Measurements from ENCODE around the gene MAPK8IP1.
A peak's percentile ranks its signal among the peaks of the same experiment; 100 is the strongest.

The MAPK8IP1 gene

DNA sequence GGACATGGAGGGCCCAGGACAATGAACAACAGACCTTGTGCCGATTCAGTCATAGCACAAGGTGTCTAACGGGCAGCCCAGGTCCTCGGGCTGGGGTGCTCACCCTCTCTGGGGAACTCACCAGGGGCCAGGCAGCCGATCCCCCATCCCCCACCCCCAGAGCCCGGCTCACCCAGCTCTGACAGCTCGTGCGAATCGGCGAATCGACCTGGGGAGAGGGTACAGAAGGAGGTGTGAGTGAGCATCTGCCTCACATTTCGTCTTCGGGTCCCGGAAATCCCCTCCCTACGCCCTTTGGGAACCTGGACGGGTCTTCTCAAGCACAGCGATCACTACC is 31.8 kb downstream of the MAPK8IP1 start:
- H3K36me3 ChIP-seq, result peaks cover 23 to 36% (median 32%) of the 10 kb centered on the region in 3 donors
- peak overlapping the region; percentile 79 to 81 for H3K4me3 ChIP-seq
- intact Hi-C loops (cut with DNase I; ENCODE audit: low total_unique reads), result loop anchor here (5.0 kb wide), 2 partner anchors 60 to 75 kb away; no protein-coding TSS in a partner anchor
- DNase-seq, result no peak
- TF ChIP-seq, protein P1, sequence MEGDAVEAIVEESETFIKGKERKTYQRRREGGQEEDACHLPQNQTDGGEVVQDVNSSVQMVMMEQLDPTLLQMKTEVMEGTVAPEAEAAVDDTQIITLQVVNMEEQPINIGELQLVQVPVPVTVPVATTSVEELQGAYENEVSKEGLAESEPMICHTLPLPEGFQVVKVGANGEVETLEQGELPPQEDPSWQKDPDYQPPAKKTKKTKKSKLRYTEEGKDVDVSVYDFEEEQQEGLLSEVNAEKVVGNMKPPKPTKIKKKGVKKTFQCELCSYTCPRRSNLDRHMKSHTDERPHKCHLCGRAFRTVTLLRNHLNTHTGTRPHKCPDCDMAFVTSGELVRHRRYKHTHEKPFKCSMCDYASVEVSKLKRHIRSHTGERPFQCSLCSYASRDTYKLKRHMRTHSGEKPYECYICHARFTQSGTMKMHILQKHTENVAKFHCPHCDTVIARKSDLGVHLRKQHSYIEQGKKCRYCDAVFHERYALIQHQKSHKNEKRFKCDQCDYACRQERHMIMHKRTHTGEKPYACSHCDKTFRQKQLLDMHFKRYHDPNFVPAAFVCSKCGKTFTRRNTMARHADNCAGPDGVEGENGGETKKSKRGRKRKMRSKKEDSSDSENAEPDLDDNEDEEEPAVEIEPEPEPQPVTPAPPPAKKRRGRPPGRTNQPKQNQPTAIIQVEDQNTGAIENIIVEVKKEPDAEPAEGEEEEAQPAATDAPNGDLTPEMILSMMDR (IDR thresholded peaks at IDR 0.05), result no peak
- no peaks in the 10 kb centered on the region for H3K9me3 ChIP-seq
- H3K27me3 ChIP-seq, result peaks cover 5 to 11% of the 10 kb centered on the region in 2 donors
- H3K27ac ChIP-seq, result peak overlapping the region; percentile 87 to 89
- peaks cover 4 to 40% (median 18%) of the 10 kb centered on the region in 4 donors for H3K4me1 ChIP-seq

DNA sequence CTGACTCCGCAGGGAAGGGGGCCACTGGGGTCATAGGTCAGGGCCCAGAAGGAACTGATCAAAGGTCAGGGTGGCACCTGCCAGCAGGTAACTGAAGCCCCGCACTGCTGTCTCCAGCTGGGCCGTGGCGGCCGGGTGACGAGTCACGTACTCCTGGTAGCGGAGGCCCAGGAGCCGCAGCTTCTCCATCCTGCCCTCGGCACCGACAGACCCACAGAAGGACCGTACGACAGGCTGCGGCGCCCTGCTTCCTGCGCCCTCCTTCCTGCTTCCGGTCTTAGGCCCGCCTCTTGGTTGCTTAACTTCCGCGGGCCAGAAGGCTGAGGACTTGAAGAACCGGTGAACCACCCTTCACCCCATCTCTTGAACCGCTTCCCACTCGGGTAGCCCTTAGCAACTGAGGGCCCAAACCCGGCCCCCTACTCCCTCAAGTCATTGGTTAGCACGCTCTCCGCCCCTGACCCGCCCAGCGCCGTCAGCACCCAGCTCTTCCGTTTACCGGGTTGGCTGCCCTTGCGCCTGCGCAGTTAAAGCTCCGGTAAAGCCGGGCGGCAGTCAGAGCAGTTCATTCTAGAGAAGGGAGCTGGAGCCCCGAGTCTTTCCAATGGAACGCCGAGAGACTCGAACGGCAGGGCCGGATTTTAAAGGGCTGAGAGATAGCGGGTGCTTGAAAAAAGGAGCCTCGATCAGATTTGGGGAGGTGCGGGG is 32.3 kb downstream of the MAPK8IP1 start, which contains the start of gene PEX16:
TSS of gene PEX16 (minus strand) at position 255 of the 708 bp plus-strand sequence. CDS start at position 189, 66 bp downstream.
- intact Hi-C loops (cut with DNase I; ENCODE audit: low total_unique reads), result loop anchor here (5.0 kb wide), 2 partner anchors 60 to 75 kb away; no protein-coding TSS in a partner anchor
- TF ChIP-seq, protein P1 (IDR thresholded peaks at IDR 0.05), result no peak
- DNase-seq, result peak; percentile 98 to 99

DNA sequence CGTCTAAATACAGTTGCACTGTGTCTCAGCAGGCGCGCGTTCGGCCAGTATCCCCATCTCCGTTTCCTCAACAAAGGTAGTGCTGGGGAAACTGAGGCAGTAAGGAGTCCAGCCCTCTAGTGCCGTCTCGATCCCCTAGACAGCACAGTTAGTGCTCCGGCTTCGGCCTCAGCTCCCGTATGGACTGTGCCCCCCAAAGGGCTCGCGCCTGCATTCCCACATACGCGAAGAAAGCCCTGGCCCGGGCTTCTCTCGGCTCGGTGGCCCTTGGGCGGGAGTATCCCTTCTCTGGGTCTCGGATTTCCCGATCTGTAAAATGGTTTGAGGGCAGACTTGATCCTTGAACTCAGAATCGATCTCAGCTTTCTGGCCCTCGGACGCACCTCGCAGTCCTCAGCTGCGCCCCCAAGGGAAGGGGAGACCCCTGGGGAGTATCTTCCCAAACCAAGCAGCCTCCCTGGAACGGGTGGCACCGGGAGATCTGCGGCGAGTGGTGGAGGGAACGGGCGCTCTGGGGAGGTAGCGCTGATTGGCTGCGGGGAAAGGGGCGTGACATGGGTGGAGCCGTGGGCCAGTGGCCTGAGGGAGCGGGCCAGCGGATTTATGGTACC is 33.0 kb downstream of the MAPK8IP1 start:
- peaks cover 11 to 23% of the 10 kb centered on the region in 2 donors for H3K27me3 ChIP-seq
- peak overlapping the region; percentile 79 to 81 for H3K4me3 ChIP-seq
- intact Hi-C loops (cut with DNase I; ENCODE audit: low total_unique reads), result loop anchor here (5.0 kb wide), 2 partner anchors 61 to 76 kb away; no protein-coding TSS in a partner anchor
- TF ChIP-seq, protein P1 (IDR thresholded peaks at IDR 0.05), result no peak
- H3K9me3 ChIP-seq, result no peaks in the 10 kb centered on the region
- DNase-seq, result peak; percentile 82 to 91
- H3K27ac ChIP-seq, result peak overlapping the region; percentile 87 to 89
- peaks cover 12 to 25% (median 20%) of the 10 kb centered on the region in 3 donors for H3K36me3 ChIP-seq
- H3K4me1 ChIP-seq, result peaks cover 10 to 52% (median 27%) of the 10 kb centered on the region in 4 donors

More for the DNA sequence above, 32.3 kb downstream of the MAPK8IP1 start, which contains the start of gene PEX16:
- peaks cover 19 to 31% (median 27%) of the 10 kb centered on the region in 3 donors for H3K36me3 ChIP-seq
- H3K27me3 ChIP-seq, result peaks cover 10 to 16% of the 10 kb centered on the region in 2 donors
- peak within 1 kb of the TSS; percentile 79 to 81 for H3K4me3 ChIP-seq
- H3K27ac ChIP-seq, result peak within 1 kb of the TSS; percentile 87 to 89
- H3K9me3 ChIP-seq, result no peaks in the 10 kb centered on the region
- peaks cover 10 to 45% (median 23%) of the 10 kb centered on the region in 4 donors for H3K4me1 ChIP-seq

DNA sequence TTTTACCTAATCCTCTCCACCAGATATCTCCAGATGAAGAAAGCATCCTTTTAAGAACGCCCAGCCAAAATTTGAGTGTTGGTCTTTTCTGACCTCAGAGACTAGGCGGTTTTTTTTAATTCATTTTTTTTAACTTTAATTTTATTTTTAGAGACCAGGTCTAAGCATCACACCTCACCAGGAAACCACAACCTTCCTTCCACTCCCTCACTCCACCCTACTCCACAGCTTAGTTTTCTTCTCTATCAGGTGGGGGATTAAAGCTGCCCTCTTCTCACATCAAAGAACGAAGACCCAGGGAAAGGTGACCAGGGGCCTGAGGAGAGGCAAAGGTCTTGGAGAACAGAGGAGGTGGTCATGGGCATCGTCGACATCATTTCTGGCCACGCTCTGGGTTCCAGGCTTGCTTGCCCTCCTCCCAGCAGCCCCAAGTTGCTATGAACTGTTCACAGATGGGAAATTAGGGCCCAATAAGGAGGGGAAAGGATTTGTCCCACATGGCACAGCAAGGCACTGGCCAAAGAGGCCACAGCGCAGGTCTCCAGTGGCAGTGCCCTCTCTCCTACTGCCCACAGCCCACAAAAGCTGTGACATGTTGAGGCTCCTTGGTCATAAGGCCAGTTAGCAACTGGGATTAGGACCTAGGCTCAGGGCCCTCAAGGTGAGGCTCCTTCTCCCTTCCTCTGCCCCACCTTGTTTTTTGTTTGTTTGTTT is 33.7 kb downstream of the MAPK8IP1 start:
- DNase-seq, result no peak
- Histone ChIP-seq H3K36me3 (peaks cover 6 to 18% (median 13%) of the 10 kb centered on the region in 3 donors), H3K4me3 (peak overlapping the region; percentile 79 to 81), H3K9me3 (no peaks in the 10 kb centered on the region), H3K27ac (peak overlapping the region; percentile 87 to 89), H3K27me3 (peaks cover 11 to 27% of the 10 kb centered on the region in 2 donors), H3K4me1 (peaks cover 10 to 53% (median 27%) of the 10 kb centered on the region in 4 donors)
- intact Hi-C loops (cut with DNase I; ENCODE audit: low total_unique reads), result loop anchor here (5.0 kb wide), 2 partner anchors 62 to 77 kb away; no protein-coding TSS in a partner anchor
- TF ChIP-seq, protein P1 (IDR thresholded peaks at IDR 0.05), result no peak

Measured in tibial artery (tissue), 4 donors.